Stomach (tissue), 9 donors: ENCODE measurements around the gene SLC6A8. TPM values are rescaled to one million over a fixed set of nuclear protein-coding genes. Genes with fewer than 3 reads are reported as not detected.

Experiments used
- DNase-seq, 2 donors: peaks; one replicate each; pipeline versions ENCODE4 v3.0.0 to v3.0.0-alpha.2; 2013 to 2019
- H3K27ac ChIP-seq, 5 donors: fragments of 200-600 bp in 4 of 5; sonication (generic) in 4 of 5; one replicate each; pipeline ENCODE4 v1.5.1; 2013 to 2019; ENCODE audit warnings: mild to moderate bottlenecking in 1 of 5, moderate library complexity in 1 of 5
- H3K27me3 ChIP-seq, 3 donors: fragments of 200-600 bp; sonication (generic); one replicate each; pipeline ENCODE4 v1.5.1; 2017 to 2019; ENCODE audit warnings: mixed run types in 1 of 3
- H3K36me3 ChIP-seq, 4 donors: fragments of 200-600 bp; sonication (generic); 1 replicate in 3 of 4; 2 replicates in 1 of 4; pipeline ENCODE4 v1.5.1; 2016 to 2019
- H3K4me1 ChIP-seq, 4 donors: fragments of 200-600 bp; sonication (generic); one replicate each; pipeline ENCODE4 v1.5.1; 2016 to 2019
- H3K4me3 ChIP-seq, 4 donors: fragments of 200-600 bp; sonication (generic) in 3 of 4; one replicate each; pipeline ENCODE4 v1.5.1; 2016 to 2019; ENCODE audit warnings: mild to moderate bottlenecking in 1 of 4
- H3K9me3 ChIP-seq, 4 donors: fragments of 200-600 bp; sonication (generic); one replicate each; pipeline ENCODE4 v1.5.1; 2016 to 2019
- CTCF ChIP-seq, 7 experiments: fragments of 450-650 bp in 4 of 7; fragments of 200-600 bp in 3 of 7; sonication (generic) in 3 of 7; IDR thresholded peaks; one replicate each; pipeline ENCODE4 v1.5.1; 2016 to 2019; ENCODE audit warnings: antibody characterized with exemption in 7 of 7, control low read depth in 2 of 7, mild to moderate bottlenecking in 1 of 7
- EP300 ChIP-seq: sonication (generic); formaldehyde crosslinking; IDR thresholded peaks from one replicate; pipeline ENCODE4 v1.6.1; 2017; ENCODE audit warnings: antibody characterized with exemption
- POLR2A ChIP-seq, 4 donors: fragments of 450-650 bp; IDR thresholded peaks; one replicate each; pipeline ENCODE4 v1.6.1; 2016; ENCODE audit warnings: antibody characterized with exemption in 4 of 4, control low read depth in 2 of 4, mild to moderate bottlenecking in 1 of 4, moderate library complexity in 1 of 4
- POLR2AphosphoS5 ChIP-seq, 3 donors: sonication (generic); formaldehyde crosslinking; IDR thresholded peaks; one replicate each; pipeline ENCODE4 v1.6.1; 2016; ENCODE audit warnings: antibody characterized with exemption in 3 of 3
- WGBS, 5 donors: extraction: QIAGEN DNeasy Blood & Tissue Kit in 3 of 5; methylation state at CpG; one replicate each; pipeline versions ENCODE4 v1.1.5 to v1.1.7; 2013 to 2018; 5-methylcytosine and 5-hydroxymethylcytosine counted together
- intact Hi-C: fragments of 100-400 bp; cut with DNase I; formaldehyde crosslinking; loops from one replicate; pipeline ENCODE4 v1.15.1; 2023; ENCODE audit warnings: low total_unique reads
- polyA plus RNA-seq, 3 donors: library from polyadenylated mRNA; stranded (reverse); fragments of 200-250 nt; gene quantifications; one replicate each; pipeline ENCODE4 v1.2.3, GENCODE V29; 2013
- total RNA-seq, 5 donors: library from RNA; depleted of rRNA; stranded (reverse); fragments of >200 nt; gene quantifications; one replicate each; pipeline versions ENCODE4 v1.1.0 to v1.2.3, GENCODE V29; 2014 to 2016
- donor health status: healthy with polysubstance abuse.
- donor health status: Bipolar disorder and iron deficiency.
- donor health status: healthy.

SLC6A8 gene
- total and polyA plus RNA-seq, 8 donors: 7.3 to 32.7 (median 18.9) TPM

- peak overlapping the region in 3 of 5 donors; percentile 42 to 63 (median 54) for H3K27ac ChIP-seq
- no peaks in the 10 kb centered on the region for H3K27me3 ChIP-seq
- TF ChIP-seq POLR2A (IDR thresholded peaks at IDR 0.05): no peak
- TF ChIP-seq CTCF (IDR thresholded peaks at IDR 0.05): no peak
- TF ChIP-seq POLR2AphosphoS5 (IDR thresholded peaks at IDR 0.05): no peak
- no peak for TF ChIP-seq EP300
- no peaks in the 10 kb centered on the region for H3K9me3 ChIP-seq
- H3K36me3 ChIP-seq: peaks cover 0 to 77% (median 67%) of the 10 kb centered on the region in 4 donors
- H3K4me3 ChIP-seq: no peak overlapping the region
- DNase-seq: no peak
- H3K4me1 ChIP-seq: peaks cover 6 to 39% (median 23%) of the 10 kb centered on the region in 4 donors
- 65 to 84% (median 72%) methylated on average over 14 to 15 of the region's 15 CpGs for WGBS, 5 donors
- intact Hi-C loops: no loop called here
These were observed 12.7 kb downstream of the SLC6A8 start for GRCh38 chrX:153700376-153700945.

- TF ChIP-seq CTCF (IDR thresholded peaks at IDR 0.05): no peak
- TF ChIP-seq POLR2AphosphoS5 (IDR thresholded peaks at IDR 0.05): no peak
- no peak for TF ChIP-seq POLR2A (IDR thresholded peaks at IDR 0.05)
- TF ChIP-seq EP300: no peak
- no peak for DNase-seq
- 69 to 90% (median 81%) methylated on average over 3 to 6 of the region's 6 CpGs for WGBS, 5 donors
- H3K4me3 ChIP-seq: no peak overlapping the region
- no peaks in the 10 kb centered on the region for H3K9me3 ChIP-seq
- intact Hi-C loops: no loop called here
- H3K27ac ChIP-seq: peak overlapping the region in 1 of 5 donors; percentile 63
- peaks cover 6 to 39% (median 25%) of the 10 kb centered on the region in 4 donors for H3K4me1 ChIP-seq
- peaks cover 0 to 73% (median 66%) of the 10 kb centered on the region in 4 donors for H3K36me3 ChIP-seq
- no peaks in the 10 kb centered on the region for H3K27me3 ChIP-seq
These were observed 13.2 kb downstream of the SLC6A8 start for GRCh38 chrX:153700967-153701366.

- H3K9me3 ChIP-seq: no peaks in the 10 kb centered on the region
These were observed 14.0 kb downstream of the SLC6A8 start for GRCh38 chrX:153701706-153702105.

More at GRCh38 chrX:153701706-153702105, 14.0 kb downstream of the SLC6A8 start:
- Histone ChIP-seq H3K4me3 (no peak overlapping the region), H3K27ac (no peak overlapping the region), H3K4me1 (peaks cover 6 to 39% (median 25%) of the 10 kb centered on the region in 4 donors), H3K27me3 (no peaks in the 10 kb centered on the region), H3K36me3 (peaks cover 0 to 66% (median 59%) of the 10 kb centered on the region in 4 donors)
- 93 to 98% (median 94%) methylated on average over 7 to 12 of the region's 12 CpGs for WGBS, 5 donors
- TF ChIP-seq EP300: no peak
- TF ChIP-seq POLR2A (IDR thresholded peaks at IDR 0.05): no peak
- TF ChIP-seq POLR2AphosphoS5 (IDR thresholded peaks at IDR 0.05): no peak
- TF ChIP-seq CTCF (IDR thresholded peaks at IDR 0.05): no peak
- intact Hi-C loops: no loop called here
- DNase-seq: no peak
